Measurements from ENCODE around the gene SHMT2.
A peak's percentile ranks its signal among the peaks of the same experiment; 100 is the strongest.

The SHMT2 gene

DNA sequence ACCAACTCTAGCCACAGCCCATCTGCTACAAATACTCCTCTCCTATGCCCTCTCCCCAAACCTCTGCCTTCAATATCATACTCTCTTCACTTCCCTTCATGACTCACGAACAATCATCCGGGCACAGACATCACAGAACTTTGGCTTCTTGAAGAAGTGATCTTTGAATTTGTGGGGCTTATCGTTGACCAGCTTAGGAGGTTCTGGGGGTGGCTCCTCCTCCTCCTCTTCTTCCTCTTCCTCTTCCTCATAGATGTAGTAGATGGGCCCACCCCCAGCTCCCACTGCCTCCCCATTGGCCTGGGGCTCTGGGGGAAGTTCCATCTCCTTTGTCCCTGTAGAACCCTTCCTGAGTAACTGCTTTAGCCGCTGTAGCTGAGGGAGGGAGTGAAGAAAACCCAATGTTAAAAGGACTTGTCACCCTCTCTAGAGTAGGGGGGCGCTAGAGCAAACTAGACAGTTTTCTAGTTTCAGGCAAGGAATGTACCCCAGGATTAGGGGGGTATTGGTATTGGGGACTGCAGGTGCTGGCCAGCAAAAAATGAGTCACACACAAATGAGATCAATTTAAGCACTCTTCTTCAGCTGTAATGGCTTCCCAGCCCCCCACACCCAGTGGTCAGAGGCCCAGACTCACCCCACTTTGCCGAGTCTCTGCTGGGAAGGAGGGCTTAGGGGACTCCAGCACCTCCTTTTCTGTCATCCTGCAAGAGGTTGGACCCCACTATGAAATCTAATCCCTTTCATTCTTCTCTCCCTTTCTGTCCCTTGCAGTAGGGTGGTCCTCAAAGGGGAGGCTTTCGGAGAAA is 19.6 kb downstream of the SHMT2 start:
- Histone ChIP-seq H3K4me3 (peak overlapping the region in 5 of 10 experiments; percentile 17 to 49 (median 29); a peak in 11 of 20 replicates), H3K36me3 (peaks cover 0 to 9% (median 1%) of the 10 kb centered on the region in 11 experiments; a peak in 5 of 22 replicates), H3K27ac (peak overlapping the region in 7 of 11 experiments; percentile 18 to 59 (median 29); a peak in 12 of 22 replicates), H3K4me1 (peaks cover 10 to 35% (median 29%) of the 10 kb centered on the region in 10 experiments), H3K27me3 (peaks cover 10 to 19% (median 13%) of the 10 kb centered on the region in 11 experiments), H3K4me2 (peak overlapping the region; percentile 30 to 90 (median 74)), H4K20me1 (peaks cover 0 to 8% (median 2%) of the 10 kb centered on the region in 11 experiments; a peak in 6 of 22 replicates), H3K9me3 (replicated peaks in 1 of 11) (no peaks in the 10 kb centered on the region), H3K9ac (peak overlapping the region in 1 of 11 experiments; percentile 39; a peak in 2 of 22 replicates)
- no peak for TF ChIP-seq Cebpa-rat (IDR thresholded peaks at IDR 0.05)

DNA sequence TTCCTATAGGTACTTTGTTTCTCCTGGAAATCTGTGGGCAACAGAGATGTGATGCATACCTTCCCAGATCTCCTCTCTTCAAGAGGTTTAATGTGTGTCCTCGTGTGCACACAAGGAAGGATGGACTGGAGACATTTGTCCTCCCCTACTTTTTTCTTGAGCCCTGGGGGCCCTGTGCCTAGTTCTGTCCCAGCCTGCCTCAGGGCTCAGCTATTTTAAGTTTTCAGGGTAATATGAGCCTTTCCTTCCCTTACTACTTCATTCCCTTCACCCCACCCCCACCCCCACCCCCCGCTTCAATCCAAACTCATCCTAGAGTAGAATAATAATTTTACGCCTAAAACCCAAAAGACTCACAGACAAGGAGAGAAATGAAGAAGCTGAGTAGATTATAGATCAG is 21.0 kb downstream of the SHMT2 start:
- H3K9me3 ChIP-seq (replicated peaks in 1 of 11) = no peaks in the 10 kb centered on the region
- H3K4me3 ChIP-seq = no peak overlapping the region
- H3K4me1 ChIP-seq = peaks cover 10 to 27% (median 18%) of the 10 kb centered on the region in 10 experiments
- peaks cover 0 to 5% (median 0%) of the 10 kb centered on the region in 11 experiments; a peak in 7 of 22 replicates for H3K27me3 ChIP-seq
- no peak overlapping the region for H3K9ac ChIP-seq
- H3K27ac ChIP-seq = no peak overlapping the region
- H3K4me2 ChIP-seq = peak overlapping the region in 2 of 11 experiments; percentile 80 to 88; a peak in 2 of 22 replicates
- no peak for TF ChIP-seq Cebpa-rat (IDR thresholded peaks at IDR 0.05)
- peaks cover 7 to 23% (median 14%) of the 10 kb centered on the region in 11 experiments; a peak in 19 of 22 replicates for H3K36me3 ChIP-seq
- H4K20me1 ChIP-seq = no peaks in the 10 kb centered on the region

DNA sequence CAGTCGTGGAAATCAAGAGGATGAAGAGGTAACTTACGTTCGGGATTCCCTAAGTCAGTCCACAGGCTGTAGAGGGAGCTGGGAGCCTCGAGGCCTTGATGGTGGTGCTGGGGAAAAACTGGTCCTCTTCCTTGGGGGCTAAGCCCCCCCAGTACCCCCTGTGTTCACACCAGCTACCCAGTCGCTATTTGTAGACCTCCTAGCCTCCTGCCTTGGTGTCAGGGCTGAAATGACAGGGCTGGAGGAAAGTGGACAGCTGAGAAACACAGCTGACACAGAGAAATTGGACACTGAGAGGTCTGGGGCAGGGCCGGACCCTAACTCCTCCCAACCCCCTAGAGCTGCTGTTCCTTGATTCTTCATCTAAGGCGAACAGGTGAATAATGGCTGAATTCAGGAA is 21.4 kb downstream of the SHMT2 start, which contains the start of gene STAC3:
TSS of gene STAC3 (minus strand) at position 232 of the 400 bp plus-strand sequence. CDS start 1,551 bp downstream, outside the sequence.
- peak within 1 kb of the TSS in 4 of 11 experiments; percentile 80 to 90 (median 88); a peak in 6 of 22 replicates for H3K4me2 ChIP-seq
- H3K9ac ChIP-seq = no peak within 1 kb of the TSS
- no peaks in the 10 kb centered on the region for H4K20me1 ChIP-seq
- no peak within 1 kb of the TSS for H3K4me3 ChIP-seq
- TF ChIP-seq Cebpa-rat (IDR thresholded peaks at IDR 0.05) = no peak
- H3K4me1 ChIP-seq = peaks cover 10 to 24% (median 17%) of the 10 kb centered on the region in 10 experiments
- H3K9me3 ChIP-seq (replicated peaks in 1 of 11) = no peaks in the 10 kb centered on the region
- H3K36me3 ChIP-seq = peaks cover 10 to 27% (median 18%) of the 10 kb centered on the region in 11 experiments
- peaks cover 0 to under 1% (median 0%) of the 10 kb centered on the region in 11 experiments; a peak in 2 of 22 replicates for H3K27me3 ChIP-seq
- no peak within 1 kb of the TSS for H3K27ac ChIP-seq

DNA sequence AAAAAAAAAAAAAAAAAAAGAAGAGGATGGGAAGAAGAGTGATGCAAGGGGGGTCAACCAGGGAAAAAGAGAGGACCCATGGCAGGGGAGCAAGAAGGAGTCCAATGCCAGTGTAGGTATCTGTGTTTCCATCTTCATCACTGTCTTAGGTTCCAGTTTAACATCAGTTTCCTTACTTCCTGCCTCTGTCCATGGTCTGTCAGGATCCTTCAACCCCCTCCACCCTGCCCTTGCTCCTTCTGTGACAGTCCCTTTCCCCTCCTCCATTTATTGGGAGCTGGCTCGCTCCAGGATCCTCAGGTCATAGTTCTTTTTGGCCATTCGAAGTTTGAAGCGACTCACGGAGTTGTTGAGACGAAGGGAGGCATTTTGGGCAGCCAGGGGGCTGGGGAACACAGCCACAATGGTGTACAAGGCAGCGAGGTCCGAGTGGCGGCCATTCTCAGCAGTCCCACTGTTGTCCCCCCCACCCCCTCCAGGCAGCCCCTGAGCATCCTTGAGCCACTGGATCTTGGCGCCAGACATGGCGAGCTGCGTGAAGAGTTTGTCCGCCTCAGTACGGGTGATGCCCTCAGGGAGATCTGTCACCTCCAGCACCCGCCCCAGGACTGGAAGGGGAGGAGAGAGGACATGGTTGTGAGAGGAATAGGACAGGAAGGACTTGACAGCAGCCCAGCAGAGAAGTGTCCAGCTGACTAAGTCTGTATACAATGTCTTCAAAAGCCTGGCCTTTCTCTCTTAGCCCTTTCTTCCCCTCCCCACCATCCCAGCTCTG is 25.2 kb downstream of the SHMT2 start:
- H3K27me3 ChIP-seq = no peaks in the 10 kb centered on the region
- H3K4me3 ChIP-seq = no peak overlapping the region
- no peaks in the 10 kb centered on the region; a peak in 1 of 22 replicates for H4K20me1 ChIP-seq
- H3K9me3 ChIP-seq (replicated peaks in 1 of 11) = no peaks in the 10 kb centered on the region
- H3K4me2 ChIP-seq = no peak overlapping the region
- no peak for TF ChIP-seq Cebpa-rat (IDR thresholded peaks at IDR 0.05)
- peaks cover under 1 to 8% (median 2%) of the 10 kb centered on the region in 10 experiments; a peak in 15 of 20 replicates for H3K4me1 ChIP-seq
- peaks cover 48 to 64% (median 55%) of the 10 kb centered on the region in 11 experiments for H3K36me3 ChIP-seq
- H3K27ac ChIP-seq = no peak overlapping the region
- H3K9ac ChIP-seq = no peak overlapping the region

DNA sequence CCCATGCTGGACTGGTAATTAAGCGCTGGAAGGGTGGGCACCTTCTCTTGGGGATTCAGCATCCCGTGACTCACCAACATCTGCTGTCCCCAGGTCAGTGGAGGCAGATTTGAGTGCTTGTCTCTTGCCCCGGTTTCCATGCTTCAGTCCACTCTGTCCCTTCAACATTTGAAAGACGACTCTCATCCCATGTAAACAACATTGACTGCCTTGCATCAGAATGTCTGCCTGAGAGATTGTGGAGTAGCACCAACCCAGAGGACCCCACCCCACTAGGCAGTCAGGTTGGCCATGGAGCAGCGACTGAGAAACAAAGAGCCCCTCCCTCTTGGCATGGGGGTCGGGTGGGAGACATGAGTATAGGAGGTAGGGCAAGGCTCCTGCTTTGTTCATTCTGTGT is 26.4 kb downstream of the SHMT2 start:
- H3K4me2 ChIP-seq = no peak overlapping the region
- no peak overlapping the region for H3K9ac ChIP-seq
- H4K20me1 ChIP-seq = no peaks in the 10 kb centered on the region; a peak in 1 of 22 replicates
- no peak overlapping the region for H3K27ac ChIP-seq
- H3K9me3 ChIP-seq (replicated peaks in 1 of 11) = no peaks in the 10 kb centered on the region
- no peak overlapping the region for H3K4me3 ChIP-seq
- peaks cover 60 to 77% (median 67%) of the 10 kb centered on the region in 11 experiments for H3K36me3 ChIP-seq
- H3K27me3 ChIP-seq = no peaks in the 10 kb centered on the region
- no peak for TF ChIP-seq Cebpa-rat (IDR thresholded peaks at IDR 0.05)
- H3K4me1 ChIP-seq = no peaks in the 10 kb centered on the region

DNA sequence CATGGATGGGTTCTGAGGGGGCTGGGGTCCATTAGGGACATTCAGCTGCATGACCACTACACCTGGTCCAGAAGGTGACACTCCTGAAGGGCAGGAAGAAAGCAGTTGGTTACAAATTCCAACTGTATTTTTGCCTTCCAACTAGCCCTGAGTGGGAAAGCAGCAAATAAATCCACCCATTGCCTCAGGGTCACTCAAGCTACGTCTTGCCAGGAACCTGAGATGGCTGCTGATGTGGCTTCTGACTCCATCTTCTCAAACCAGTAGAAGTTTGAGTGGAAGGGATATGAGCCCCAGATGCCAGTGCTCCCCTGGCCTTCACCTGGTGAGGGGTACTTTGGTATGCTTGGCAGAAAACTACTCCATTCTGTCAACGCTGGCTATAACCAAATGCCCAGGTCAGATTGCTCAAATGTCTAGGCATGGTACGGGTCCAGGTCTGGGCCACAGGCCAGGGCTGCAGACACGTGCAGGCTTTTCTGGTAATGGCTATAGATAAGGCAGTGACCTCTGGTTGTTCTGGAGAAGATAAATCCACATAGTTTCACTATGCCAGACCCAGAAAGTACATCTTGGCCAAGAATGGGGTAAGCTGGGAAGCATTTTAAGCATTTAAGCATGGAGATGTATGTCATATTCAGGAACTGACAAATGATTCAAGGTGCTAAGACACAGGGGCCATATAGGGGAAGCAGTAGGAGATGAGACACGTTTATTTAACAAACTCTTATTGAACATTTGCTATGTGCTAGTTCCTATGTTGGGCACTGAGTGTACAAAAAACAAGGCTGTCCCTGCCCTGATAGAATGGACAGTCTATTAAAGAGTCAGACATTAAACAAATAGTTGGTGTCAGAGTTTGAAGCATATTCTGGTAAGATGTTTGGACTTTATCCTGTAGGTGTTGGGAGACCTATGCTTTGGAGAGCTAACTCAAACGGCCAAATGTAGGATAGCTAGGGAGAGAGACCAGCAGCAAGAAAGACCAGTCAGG is 29.8 kb downstream of the SHMT2 start:
- Histone ChIP-seq H3K4me2 (no peak overlapping the region), H3K27me3 (no peaks in the 10 kb centered on the region), H3K36me3 (peaks cover 71 to 93% (median 86%) of the 10 kb centered on the region in 11 experiments), H4K20me1 (no peaks in the 10 kb centered on the region; a peak in 2 of 22 replicates), H3K9ac (no peak overlapping the region), H3K4me3 (no peak overlapping the region), H3K9me3 (replicated peaks in 1 of 11) (no peaks in the 10 kb centered on the region), H3K4me1 (peaks cover 9 to 17% (median 13%) of the 10 kb centered on the region in 10 experiments), H3K27ac (no peak overlapping the region)
- TF ChIP-seq Cebpa-rat (IDR thresholded peaks at IDR 0.05) = no peak

DNA sequence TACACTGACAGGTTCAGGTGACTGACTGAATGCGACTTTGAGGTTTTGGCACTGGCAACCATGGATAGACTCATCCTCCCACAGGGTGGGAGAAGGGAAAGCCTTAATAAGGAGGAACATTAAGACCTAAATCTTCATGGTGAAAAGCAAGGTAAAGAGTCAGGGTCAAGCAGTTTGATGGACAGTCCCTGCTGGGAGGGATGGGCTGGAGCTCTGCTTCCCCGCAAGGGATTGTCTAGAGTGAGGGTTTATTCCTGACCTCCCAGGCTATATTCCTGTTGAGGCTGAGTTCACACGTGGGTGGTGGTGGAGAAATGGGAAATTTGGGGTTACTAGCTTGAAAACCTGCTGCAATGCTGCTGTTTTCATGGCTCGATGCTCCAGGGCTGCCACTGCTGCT is 30.9 kb downstream of the SHMT2 start:
- H4K20me1 ChIP-seq = no peaks in the 10 kb centered on the region; a peak in 2 of 22 replicates
- no peak overlapping the region for H3K9ac ChIP-seq
- TF ChIP-seq Cebpa-rat (IDR thresholded peaks at IDR 0.05) = no peak
- H3K27ac ChIP-seq = no peak overlapping the region
- H3K4me3 ChIP-seq = no peak overlapping the region
- H3K4me2 ChIP-seq = no peak overlapping the region
- H3K27me3 ChIP-seq = no peaks in the 10 kb centered on the region
- peaks cover 9 to 28% (median 22%) of the 10 kb centered on the region in 10 experiments for H3K4me1 ChIP-seq
- no peaks in the 10 kb centered on the region for H3K9me3 ChIP-seq (replicated peaks in 1 of 11)
- H3K36me3 ChIP-seq = peaks cover 69 to 91% (median 83%) of the 10 kb centered on the region in 11 experiments

DNA sequence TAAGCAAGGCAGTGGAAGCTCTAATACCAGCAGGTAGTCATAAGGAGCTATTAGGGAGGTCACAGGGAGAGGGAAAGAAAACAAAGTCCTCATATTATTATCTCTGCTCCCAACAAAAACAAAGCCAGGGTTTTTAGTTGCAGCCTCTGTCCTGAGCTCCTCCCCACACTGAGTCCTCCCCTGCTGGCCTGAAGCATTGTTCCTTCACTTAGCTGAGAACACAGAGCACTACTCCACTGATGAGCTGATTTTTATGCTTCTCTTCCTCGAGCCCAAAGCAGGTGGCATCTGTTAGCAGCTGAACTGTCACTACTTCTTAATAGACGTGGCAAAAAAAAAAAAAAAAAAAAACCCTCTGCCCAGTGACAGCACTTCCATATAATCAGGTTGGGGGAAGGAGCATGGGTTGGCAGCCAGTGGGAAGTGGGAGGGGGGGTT is 31.9 kb downstream of the SHMT2 start:
- Histone ChIP-seq H3K9ac (no peak overlapping the region; a peak in 1 of 22 replicates), H3K27ac (no peak overlapping the region), H4K20me1 (no peaks in the 10 kb centered on the region; a peak in 2 of 22 replicates), H3K36me3 (peaks cover 71 to 91% (median 83%) of the 10 kb centered on the region in 11 experiments), H3K27me3 (no peaks in the 10 kb centered on the region), H3K4me1 (peaks cover 9 to 31% (median 24%) of the 10 kb centered on the region in 10 experiments), H3K4me3 (no peak overlapping the region), H3K4me2 (no peak overlapping the region), H3K9me3 (replicated peaks in 1 of 11) (no peaks in the 10 kb centered on the region)
- TF ChIP-seq Cebpa-rat (IDR thresholded peaks at IDR 0.05) = no peak
